Fibroblast of lung (primary cell): ENCODE data around the gene GOPC. TPM values are rescaled to one million over a fixed set of nuclear protein-coding genes. Genes with fewer than 3 reads are reported as not detected.

ENCODE experiments used
- DNase-seq, 2 donors: peaks; one replicate each; pipeline versions ENCODE4 v3.0.0 to v3.0.0-alpha.2; 2010; ENCODE audit warnings: low read depth in 2 of 2
- H2AFZ ChIP-seq: 2 replicates; pipeline ENCODE4 v1.5.1; 2012; ENCODE audit warnings: low read length, control low read depth, inconsistent platforms
- H3K27ac ChIP-seq: 2 replicates; pipeline ENCODE4 v1.5.1; 2011; ENCODE audit warnings: low read length, control low read depth; ENCODE audit not compliant: insufficient read depth
- H3K27me3 ChIP-seq: 2 replicates; pipeline ENCODE4 v1.5.1; 2011; ENCODE audit warnings: mild to moderate bottlenecking, low read length; ENCODE audit not compliant: control insufficient read depth, insufficient read depth
- H3K36me3 ChIP-seq: 2 replicates; pipeline ENCODE4 v1.5.1; 2011; ENCODE audit warnings: low read length; ENCODE audit not compliant: control insufficient read depth, insufficient read depth
- H3K4me1 ChIP-seq: 2 replicates; pipeline ENCODE4 v1.5.1; 2011; ENCODE audit warnings: low read length; ENCODE audit not compliant: control insufficient read depth, insufficient read depth; ENCODE audit errors: extremely low read depth
- H3K4me2 ChIP-seq: 2 replicates; pipeline ENCODE4 v1.5.1; 2011; ENCODE audit warnings: low read length, control low read depth; ENCODE audit not compliant: insufficient read depth; ENCODE audit errors: extremely low read depth
- H3K4me3 ChIP-seq, 4 experiments: fragments of 200-600 bp in 1 of 4; sonication (generic) in 1 of 4; replicated peaks in 1 of 4; 2 replicates each; pipeline ENCODE4 v1.5.1; 2011 to 2016; ENCODE audit warnings: low read length in 4 of 4, low read depth in 3 of 4, mild to moderate bottlenecking in 3 of 4, control low read depth in 2 of 4, inconsistent platforms in 1 of 4, mixed read lengths in 1 of 4; ENCODE audit not compliant: insufficient read depth in 1 of 4; ENCODE audit errors: control extremely low read depth in 1 of 4
- H3K79me2 ChIP-seq: 2 replicates; pipeline ENCODE4 v1.5.1; 2012; ENCODE audit warnings: mild to moderate bottlenecking, low read length, inconsistent platforms; ENCODE audit not compliant: control insufficient read depth, insufficient read depth
- H3K9ac ChIP-seq: 2 replicates; pipeline ENCODE4 v1.5.1; 2011; ENCODE audit warnings: mild to moderate bottlenecking, low read length, control low read depth; ENCODE audit not compliant: insufficient read depth
- H3K9me3 ChIP-seq: 2 replicates; pipeline ENCODE4 v1.5.1; 2012; ENCODE audit warnings: low read depth, low read length; ENCODE audit not compliant: control insufficient read depth, insufficient read depth
- H4K20me1 ChIP-seq: 2 replicates; pipeline ENCODE4 v1.5.1; 2011; ENCODE audit warnings: low read length; ENCODE audit not compliant: control insufficient read depth, insufficient read depth; ENCODE audit errors: extremely low read depth
- CTCF ChIP-seq, 2 donors: IDR thresholded peaks in 1 of 2; conservative IDR thresholded peaks in 1 of 2; 1 replicate in 1 of 2; 2 replicates in 1 of 2; pipeline ENCODE4 v1.5.1; 2011 to 2012; ENCODE audit warnings: low read length in 2 of 2, control low read depth in 1 of 2, inconsistent platforms in 1 of 2, low read depth in 1 of 2, mild to moderate bottlenecking in 1 of 2
- EZH2 ChIP-seq: IDR thresholded peaks from 2 replicates; pipeline ENCODE4 v1.5.1; 2012; ENCODE audit warnings: low read length, control low read depth, mild to moderate bottlenecking; ENCODE audit errors: missing control alignments
- polyA plus RNA-seq, 2 donors: library from polyadenylated mRNA; depleted of rRNA in 1 of 2; stranded (reverse) in 1 of 2; unstranded in 1 of 2; fragments of >200 nt; gene quantifications; 2 replicates each; pipeline ENCODE4 v1.2.1, GENCODE V29; 2011 to 2012; ENCODE audit warnings: missing spikeins in 1 of 2
- total RNA-seq: library from RNA; depleted of rRNA; stranded (reverse); fragments of >200 nt; gene quantifications from 2 replicates; pipeline ENCODE4 v1.2.1, GENCODE V29; 2014

GOPC gene
- total and polyA plus RNA-seq, 2 donors (not counting 1 experiment from before 2014, with no cell fraction given): 32.2 to 45.4 TPM

GRCh38 chr6:117602899-117603588, 733 bp upstream of the GOPC start:
- TF ChIP-seq EZH2 (no peak), CTCF (conservative IDR thresholded peaks at IDR 0.05 in 1 of 2, IDR thresholded peaks at IDR 0.05 in 1 of 2; ENCODE audit: low read depth in 1 of 2, low read length in 2 of 2) (no peak)
- H3K4me2 ChIP-seq: peak overlapping the region; percentile 93
- peak overlapping the region; percentile 77 for H3K9ac ChIP-seq
- peak overlapping the region; percentile 77 to 96 (median 87) for H3K4me3 ChIP-seq
- H3K27ac ChIP-seq: peak overlapping the region; percentile 70
- H3K9me3 ChIP-seq: no peaks in the 10 kb centered on the region
- no peaks in the 10 kb centered on the region for H3K4me1 ChIP-seq
- H3K36me3 ChIP-seq: no peaks in the 10 kb centered on the region
- no peak for DNase-seq
- H2AFZ ChIP-seq: peak overlapping the region; percentile 89
- no peaks in the 10 kb centered on the region for H4K20me1 ChIP-seq
- H3K79me2 ChIP-seq: peaks cover 40% of the 10 kb centered on the region
- no peaks in the 10 kb centered on the region for H3K27me3 ChIP-seq

GRCh38 chr6:117601811-117602150, 530 bp downstream of the GOPC start:
- TF ChIP-seq EZH2 (no peak), CTCF (conservative IDR thresholded peaks at IDR 0.05 in 1 of 2, IDR thresholded peaks at IDR 0.05 in 1 of 2; ENCODE audit: low read depth in 1 of 2, low read length in 2 of 2) (no peak)
- no peaks in the 10 kb centered on the region for H4K20me1 ChIP-seq
- peak overlapping the region; percentile 77 to 96 (median 87) for H3K4me3 ChIP-seq
- no peaks in the 10 kb centered on the region for H3K9me3 ChIP-seq
- H3K4me1 ChIP-seq: no peaks in the 10 kb centered on the region
- H3K4me2 ChIP-seq: peak overlapping the region; percentile 81
- H3K79me2 ChIP-seq: peaks cover 46% of the 10 kb centered on the region
- no peak for DNase-seq
- no peaks in the 10 kb centered on the region for H3K36me3 ChIP-seq
- peak overlapping the region; percentile 67 for H2AFZ ChIP-seq
- peak overlapping the region; percentile 77 for H3K9ac ChIP-seq
- peak overlapping the region; percentile 70 for H3K27ac ChIP-seq
- H3K27me3 ChIP-seq: no peaks in the 10 kb centered on the region

GRCh38 chr6:117600008-117600743, 2.1 kb downstream of the GOPC start:
- Histone ChIP-seq H3K4me2 (peak overlapping the region; percentile 81), H3K4me1 (no peaks in the 10 kb centered on the region), H3K4me3 (peak overlapping the region; percentile 77 to 96 (median 87)), H2AFZ (no peak overlapping the region), H3K9me3 (no peaks in the 10 kb centered on the region), H3K79me2 (peaks cover 50% of the 10 kb centered on the region), H3K9ac (no peak overlapping the region), H3K27me3 (no peaks in the 10 kb centered on the region), H3K36me3 (no peaks in the 10 kb centered on the region), H3K27ac (no peak overlapping the region), H4K20me1 (no peaks in the 10 kb centered on the region)
- TF ChIP-seq EZH2 (no peak), CTCF (conservative IDR thresholded peaks at IDR 0.05 in 1 of 2, IDR thresholded peaks at IDR 0.05 in 1 of 2; ENCODE audit: low read depth in 1 of 2, low read length in 2 of 2) (no peak)
- DNase-seq: peak; percentile 35 to 66
